Measurements from ENCODE around the gene MDFIC.
A peak's percentile ranks its signal among the peaks of the same experiment; 100 is the strongest.

The MDFIC gene

DNA sequence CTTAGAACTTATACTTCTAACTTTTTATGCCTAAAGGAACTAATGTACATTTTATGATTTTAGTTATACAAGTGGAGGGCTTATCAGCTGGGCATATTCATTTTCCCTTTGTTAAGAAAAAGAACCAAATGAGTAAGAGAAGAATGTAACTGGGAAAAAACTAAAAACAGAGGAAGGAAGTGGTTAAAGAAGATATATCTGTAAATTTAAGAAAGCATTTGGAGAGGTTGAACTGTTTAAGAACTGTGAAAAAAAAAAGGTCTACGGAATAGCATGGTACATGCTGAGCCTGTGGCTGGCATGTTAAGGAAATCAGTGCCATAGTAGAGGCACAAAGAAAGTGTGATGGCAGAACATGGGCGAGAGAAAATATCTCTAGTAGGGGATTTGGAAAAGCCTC, 6.2 kb downstream of the MDFIC start:
- DNase-seq (ENCODE audit: low read depth) = no peak

DNA sequence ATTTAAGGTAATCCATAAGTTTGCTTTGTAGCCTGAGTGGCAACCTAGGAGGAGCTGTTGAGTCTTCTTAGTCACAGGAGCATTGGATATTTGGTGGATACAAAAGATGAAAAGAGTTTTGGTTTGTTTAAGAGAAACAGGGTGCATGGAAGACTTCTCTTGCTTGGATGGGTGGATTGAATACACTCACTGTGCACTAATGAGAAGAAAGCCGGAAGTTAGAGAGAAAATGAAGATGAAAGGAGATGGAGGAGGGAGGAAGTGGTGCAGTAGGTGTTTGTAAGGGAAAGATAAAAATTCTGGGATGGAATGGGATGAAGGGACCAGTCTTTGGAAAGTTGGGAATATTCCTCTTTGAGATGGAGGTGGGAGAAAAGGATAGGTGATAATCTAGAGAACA, 7.7 kb downstream of the MDFIC start:
- DNase-seq (ENCODE audit: low read depth) = no peak

- DNase-seq (ENCODE audit: low read depth) = no peak
Measured at GRCh38 chr7:114930107-114930661, 8.3 kb downstream of the MDFIC start.

- no peak for DNase-seq (ENCODE audit: low read depth)
Measured at GRCh38 chr7:114930829-114931655, 9.1 kb downstream of the MDFIC start.

DNA sequence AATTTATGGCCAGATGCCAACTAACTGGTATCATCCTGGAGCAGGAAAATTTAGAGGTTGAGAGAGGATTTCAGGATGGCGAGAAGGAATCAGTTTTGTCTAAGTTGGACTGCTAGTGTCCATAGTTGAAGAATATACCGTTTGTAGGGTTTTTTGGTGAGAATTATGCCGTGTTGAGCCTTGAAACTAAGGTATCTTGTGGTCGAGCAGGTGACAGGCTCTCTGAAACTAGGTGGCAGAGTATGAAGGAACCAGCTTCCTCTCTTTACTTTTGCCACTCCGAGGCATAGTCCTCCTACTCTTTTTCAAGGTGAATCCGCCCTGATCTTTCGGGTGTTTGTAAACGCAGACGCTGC, 9.7 kb downstream of the MDFIC start:
- DNase-seq (ENCODE audit: low read depth) = peak; percentile 46

DNA sequence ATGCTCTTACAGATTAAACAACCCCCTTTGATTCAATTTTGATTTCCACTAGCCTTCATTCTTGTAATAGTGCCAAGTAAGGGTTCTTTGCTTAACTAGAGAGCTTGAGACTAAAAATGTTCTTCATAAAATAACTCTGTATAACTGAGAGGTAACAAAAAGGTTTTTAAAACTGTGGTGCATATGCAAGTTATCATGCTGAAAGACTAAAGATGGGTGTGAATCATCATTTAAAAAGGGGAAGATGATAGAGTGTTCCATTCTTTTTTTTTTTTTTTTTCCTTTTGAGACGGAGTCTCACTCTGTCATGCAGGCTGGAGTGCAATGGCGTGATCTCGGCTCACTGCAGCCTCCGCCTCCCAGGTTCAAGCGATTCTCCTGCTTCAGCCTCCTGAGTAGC, 11.1 kb downstream of the MDFIC start:
- DNase-seq (ENCODE audit: low read depth) = no peak

GRCh38 chr7:114933658-114934057, 11.8 kb downstream of the MDFIC start:
- no peak for DNase-seq (ENCODE audit: low read depth)

- no peak for DNase-seq (ENCODE audit: low read depth)
Measured at GRCh38 chr7:114934086-114934485, 12.2 kb downstream of the MDFIC start.

GRCh38 chr7:114934713-114935112, 12.8 kb downstream of the MDFIC start:
- DNase-seq (ENCODE audit: low read depth) = no peak

DNA sequence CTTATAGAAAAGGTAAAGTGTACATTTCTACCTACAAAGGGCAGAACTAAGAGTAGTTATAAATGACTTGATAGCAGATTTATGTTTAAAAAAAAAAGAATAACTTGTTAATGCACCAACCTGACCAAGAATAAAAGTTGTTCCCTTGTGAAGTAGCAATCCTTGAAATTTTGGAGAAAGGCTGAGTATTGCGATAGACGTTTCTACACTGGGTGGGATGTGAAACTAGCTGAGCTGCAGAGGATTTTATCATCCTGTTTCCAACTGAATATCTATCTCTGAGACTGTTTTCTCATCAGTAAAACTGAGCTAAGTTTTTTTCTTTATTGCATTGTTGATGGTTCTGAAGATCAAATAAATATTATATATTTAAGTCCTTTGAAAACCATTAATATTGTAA, 14.6 kb downstream of the MDFIC start:
- no peak for DNase-seq (ENCODE audit: low read depth)

DNA sequence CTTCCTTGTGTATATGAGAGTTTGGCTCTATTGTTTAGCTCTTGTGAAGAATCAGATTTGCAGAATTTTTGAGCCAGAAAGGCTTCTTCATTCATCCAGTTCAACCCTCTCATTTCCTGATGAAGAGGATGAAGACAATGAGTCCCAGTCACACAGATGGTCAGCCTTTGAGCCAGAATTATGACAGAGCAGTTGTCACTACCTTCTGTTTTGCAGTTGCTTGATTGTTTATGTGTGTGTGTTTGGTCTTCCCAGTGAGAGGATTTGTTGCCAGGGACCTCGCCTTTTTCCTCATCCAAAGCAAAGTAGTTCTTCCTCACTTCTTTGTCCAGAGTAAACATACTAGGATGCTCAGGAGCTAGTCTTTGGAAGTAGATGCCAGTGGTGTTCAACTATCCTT, 15.6 kb downstream of the MDFIC start:
- DNase-seq (ENCODE audit: low read depth) = no peak

DNA sequence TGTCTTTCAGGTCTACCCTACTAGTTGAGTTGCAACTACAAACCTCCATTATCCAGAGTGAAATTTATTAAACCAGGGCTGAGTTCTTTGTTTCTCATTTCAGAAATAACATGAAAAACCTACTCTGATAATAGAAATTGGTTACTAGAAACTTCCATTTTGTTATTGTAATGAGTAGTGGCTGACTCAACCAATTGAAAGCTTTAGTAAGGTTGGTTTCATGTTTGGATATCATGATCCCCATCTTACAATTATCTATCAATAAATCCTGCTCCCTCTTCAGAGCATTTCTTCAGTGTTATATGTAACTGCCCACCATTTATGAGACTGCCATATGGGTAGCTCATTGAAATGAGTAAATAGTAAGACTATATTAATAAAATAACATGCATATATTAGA, 16.9 kb downstream of the MDFIC start:
- DNase-seq (ENCODE audit: low read depth) = no peak

GRCh38 chr7:114939484-114940097, 17.7 kb downstream of the MDFIC start:
- no peak for DNase-seq (ENCODE audit: low read depth)

- DNase-seq (ENCODE audit: low read depth) = no peak
Measured at GRCh38 chr7:114940220-114940619, 18.3 kb downstream of the MDFIC start.

DNA sequence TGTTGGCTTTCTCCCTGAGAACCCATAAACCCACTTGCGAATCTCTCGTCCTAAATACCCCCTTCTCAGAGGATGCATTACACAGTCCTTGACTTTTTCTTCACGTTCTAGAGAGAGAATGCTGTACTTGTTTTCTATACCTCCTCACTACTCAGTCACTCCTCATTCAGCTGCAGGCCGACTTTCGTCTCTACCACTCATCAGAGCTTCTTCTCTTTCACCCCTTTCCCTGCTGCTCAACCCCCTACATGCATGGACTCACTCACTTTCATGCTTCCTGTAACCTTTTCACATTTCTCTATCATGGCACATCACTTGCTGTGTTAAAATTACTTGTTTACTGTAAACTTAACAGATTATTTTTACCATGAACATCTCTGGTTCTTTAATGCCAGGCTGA, 19.8 kb downstream of the MDFIC start:
- DNase-seq (ENCODE audit: low read depth) = no peak

DNA sequence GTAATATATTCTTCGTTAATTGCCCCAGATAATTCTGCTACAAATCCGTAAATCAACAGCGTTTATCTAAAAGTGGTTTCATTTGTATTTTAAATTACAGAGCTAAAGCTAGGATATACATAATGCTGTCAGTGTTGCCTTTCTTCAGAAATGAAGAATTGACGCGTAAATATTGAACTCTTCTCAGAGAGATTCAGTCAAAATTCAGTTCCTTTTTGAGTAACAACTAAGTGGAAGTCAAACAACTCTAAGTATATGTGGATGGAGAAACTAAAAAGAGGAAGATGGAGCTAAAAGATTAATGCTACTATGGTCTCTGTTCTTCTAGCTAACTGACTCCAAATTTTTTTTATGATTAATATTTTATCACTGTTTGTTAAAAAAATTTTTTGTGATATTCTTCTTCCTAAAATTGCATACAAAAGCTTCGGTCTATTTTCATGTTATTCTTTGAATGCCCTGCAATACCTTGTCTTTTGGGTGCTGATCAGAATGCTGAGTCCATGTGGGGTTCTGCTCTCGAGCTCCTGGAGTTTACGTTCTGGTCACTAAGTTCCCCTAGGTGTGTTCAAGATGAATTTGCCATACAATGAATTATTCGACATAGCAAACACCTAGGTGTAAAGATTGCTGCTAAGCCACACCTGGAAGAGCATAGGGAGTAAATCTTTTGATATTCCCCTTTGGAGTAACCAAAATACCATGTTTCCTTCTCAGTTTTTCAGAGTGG, 20.7 kb downstream of the MDFIC start:
- DNase-seq (ENCODE audit: low read depth) = no peak

- DNase-seq (ENCODE audit: low read depth) = no peak
Measured at GRCh38 chr7:114943530-114943929, 21.6 kb downstream of the MDFIC start.

- DNase-seq (ENCODE audit: low read depth) = no peak
Measured at GRCh38 chr7:114943953-114944744, 22.3 kb downstream of the MDFIC start.

DNA sequence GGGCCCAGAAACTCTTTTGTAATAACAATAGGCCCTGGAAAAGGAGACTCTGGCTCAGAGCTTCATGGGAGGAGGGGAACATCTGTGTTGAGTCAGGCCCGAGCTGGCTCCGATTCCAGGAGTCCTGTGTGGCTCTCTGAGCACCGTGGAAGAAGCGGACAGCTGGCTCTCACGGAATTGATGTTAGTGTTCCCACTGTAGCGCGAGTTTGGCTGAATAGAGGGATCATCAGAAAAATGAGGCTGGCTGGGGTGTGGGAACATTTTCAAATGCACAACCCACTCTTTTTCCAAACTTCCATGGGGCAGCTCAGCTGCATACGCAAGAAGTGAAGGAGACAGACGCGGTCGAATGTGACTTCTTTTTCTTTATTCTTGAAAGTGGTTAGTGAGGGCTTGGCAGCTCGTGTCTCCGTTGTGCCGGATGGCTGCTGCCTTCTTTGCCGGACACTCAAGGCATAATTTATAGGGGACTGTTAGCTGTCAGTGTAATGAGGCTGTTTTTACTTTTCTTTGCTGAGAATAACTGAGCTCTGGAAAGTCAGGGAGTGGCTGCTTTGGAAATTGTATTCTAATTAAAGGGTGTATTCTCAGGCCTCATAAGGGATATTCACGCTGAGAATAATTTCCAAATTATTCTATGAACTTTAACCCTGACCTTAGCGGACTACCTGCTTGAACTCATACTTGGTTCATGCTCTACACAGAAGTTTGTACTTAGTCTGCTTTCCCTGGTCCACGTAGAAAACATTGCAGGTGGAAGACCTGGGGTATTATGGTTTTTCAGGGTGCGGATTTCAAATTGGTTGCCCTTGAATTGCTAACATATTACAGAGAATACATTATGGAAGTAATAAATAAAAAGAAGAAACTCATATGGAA, 23.1 kb downstream of the MDFIC start:
- no peak for DNase-seq (ENCODE audit: low read depth)

DNA sequence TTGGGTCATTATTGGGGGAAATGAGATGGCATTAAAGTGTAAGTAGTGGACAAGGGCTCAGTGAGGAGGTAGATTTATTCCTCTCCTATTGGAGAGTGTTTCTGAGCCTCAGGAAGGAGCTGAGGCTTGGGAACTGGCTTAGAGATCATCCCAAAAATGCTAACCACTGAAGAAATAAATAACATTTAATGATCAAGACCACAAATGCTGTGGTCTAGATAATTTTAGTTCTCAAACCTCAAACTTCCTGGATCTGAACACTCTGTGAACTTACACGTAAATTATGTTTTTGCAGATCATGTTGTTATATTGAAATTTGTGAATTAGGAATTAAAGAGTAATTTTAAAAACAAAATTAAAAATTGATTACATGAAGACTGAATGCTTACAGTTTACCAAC, 27.3 kb downstream of the MDFIC start:
- DNase-seq (ENCODE audit: low read depth) = no peak

DNA sequence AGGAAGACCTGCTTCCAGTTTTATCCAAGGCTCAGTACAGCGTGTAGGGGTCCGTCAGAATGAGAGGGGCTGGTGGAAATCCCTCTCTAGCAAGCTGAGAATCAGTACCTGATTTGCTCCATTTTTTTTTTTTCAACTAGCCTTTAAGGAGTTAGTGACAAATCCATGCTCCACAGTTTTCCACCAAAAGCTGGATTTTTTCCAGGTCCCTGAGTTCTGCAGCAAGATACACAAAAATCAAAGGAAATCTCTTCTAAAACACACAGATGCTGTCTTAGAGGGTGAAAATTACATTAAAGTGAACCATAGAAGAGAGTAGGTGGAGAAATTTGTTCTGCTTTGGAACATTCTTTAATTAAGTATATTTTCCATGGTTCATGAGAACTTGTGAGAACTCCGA, 30.4 kb downstream of the MDFIC start:
- no peak for DNase-seq (ENCODE audit: low read depth)
